MCF 10A (cell line): Measurements from ENCODE around the gene PLEKHJ1. TPM values are rescaled to one million over a fixed set of nuclear protein-coding genes. Genes with fewer than 3 reads are reported as not detected.
"Not testable (repeated sequence)": the region's sequence is repeated elsewhere in the genome, so short reads cannot be mapped to it uniquely, and the experiment has no call there.

Source experiments
- BruUV-seq: library from RNA; stranded (reverse); fragments of 400-500 nt; replicated peaks from 2 replicates; lab custom pipeline; 2021; lab: Mats Ljungman, UMichigan
- CTCF ChIA-PET: fragments of 300-600 bp; sonication (Branson Sonifier 250); formaldehyde crosslinking; extraction: SDS; loops from one replicate; lab custom pipeline; 2021; ENCODE audit warnings: antibody characterized with exemption, inconsistent platforms; lab: Yijun Ruan, JAX
- POLR2A ChIA-PET: fragments of 300-600, 350-650 bp; sonication (Branson Sonifier 250); formaldehyde crosslinking; extraction: SDS; loops from one replicate; lab custom pipeline; 2020; ENCODE audit warnings: antibody characterized with exemption, inconsistent platforms; lab: Yijun Ruan, JAX
- DNase-seq: peaks from one replicate; pipeline ENCODE4 v3.0.0-alpha.2; 2018; ENCODE audit not compliant: unreplicated experiment
- H3K27ac Mint-ChIP-seq: one replicate; pipeline ENCODE4 v1.8.0; 2022; ENCODE audit warnings: mild to moderate bottlenecking, low read depth, mixed read lengths; ENCODE audit not compliant: unreplicated experiment
- H3K27me3 Mint-ChIP-seq: one replicate; pipeline ENCODE4 v1.8.0; 2022; ENCODE audit warnings: mixed read lengths; ENCODE audit not compliant: insufficient read depth, unreplicated experiment
- H3K36me3 Mint-ChIP-seq: one replicate; pipeline ENCODE4 v1.8.0; 2022; ENCODE audit warnings: mild to moderate bottlenecking, moderate library complexity, mixed read lengths; ENCODE audit not compliant: insufficient read depth, unreplicated experiment
- H3K4me1 Mint-ChIP-seq: one replicate; pipeline ENCODE4 v1.8.0; 2022; ENCODE audit warnings: mixed read lengths; ENCODE audit not compliant: insufficient read depth, unreplicated experiment
- H3K4me3 Mint-ChIP-seq: one replicate; pipeline ENCODE4 v1.8.0; 2022; ENCODE audit warnings: mild to moderate bottlenecking, moderate library complexity, mixed read lengths; ENCODE audit not compliant: unreplicated experiment
- H3K9me3 Mint-ChIP-seq: one replicate; pipeline ENCODE4 v1.8.0; 2022; ENCODE audit warnings: mixed read lengths; ENCODE audit not compliant: unreplicated experiment
- CTCF ChIP-seq: fragments of 200-600 bp; IDR thresholded peaks from one replicate; pipeline ENCODE4 v1.8.0; 2022; ENCODE audit warnings: antibody characterized with exemption, mild to moderate bottlenecking; ENCODE audit not compliant: unreplicated experiment
- intact Hi-C: fragments of 100-400 bp; cut with micrococcal nuclease; formaldehyde crosslinking; loops from 2 replicates; pipeline ENCODE4 v1.14.1; 2022
- total RNA-seq: library from RNA; stranded (reverse); gene quantifications from 2 replicates; pipeline ENCODE4 v1.2.3, GENCODE V29; 2022

The PLEKHJ1 gene
- total RNA-seq, 1 experiment from 2014 or later = 54.1 TPM

- intact Hi-C loops = no loop called here
- H3K9me3 Mint-ChIP-seq = no peaks in the 10 kb centered on the region
- no peak overlapping the region for H3K4me3 Mint-ChIP-seq
- no peak overlapping the region for H3K27ac Mint-ChIP-seq
- no TSS peak for BruUV-seq
- no peak for DNase-seq
- no peaks in the 10 kb centered on the region for H3K4me1 Mint-ChIP-seq
- H3K36me3 Mint-ChIP-seq = peaks cover 45% of the 10 kb centered on the region
- TF ChIP-seq CTCF = no peak
- CTCF ChIA-PET = no interaction called here
- no peaks in the 10 kb centered on the region for H3K27me3 Mint-ChIP-seq
- POLR2A ChIA-PET = no interaction called here
Observed at GRCh38 chr19:2202366-2202765, 33.8 kb downstream of the PLEKHJ1 start.

- DNase-seq = no peak
Observed at GRCh38 chr19:2201473-2202148, 34.5 kb downstream of the PLEKHJ1 start.

GRCh38 chr19:2200624-2201294, 35.4 kb downstream of the PLEKHJ1 start:
- POLR2A ChIA-PET, intact Hi-C loops, H3K4me3 Mint-ChIP-seq, H3K27me3 Mint-ChIP-seq, H3K9me3 Mint-ChIP-seq, DNase-seq, H3K4me1 Mint-ChIP-seq, H3K27ac Mint-ChIP-seq, BruUV-seq, CTCF ChIA-PET: not testable (repeated sequence)
- H3K36me3 Mint-ChIP-seq = peaks cover 40% of the 10 kb centered on the region

More at GRCh38 chr19:2201473-2202148, 34.5 kb downstream of the PLEKHJ1 start:
- Mint-ChIP-seq H3K4me1 (no peaks in the 10 kb centered on the region), H3K27me3 (no peaks in the 10 kb centered on the region), H3K36me3 (peaks cover 46% of the 10 kb centered on the region), H3K27ac (no peak overlapping the region), H3K4me3 (no peak overlapping the region), H3K9me3 (no peaks in the 10 kb centered on the region)
- CTCF ChIA-PET = interaction anchor here (0.5 kb wide), 1 partner anchor 60 kb away, joined by 3 read pairs; no protein-coding TSS in a partner anchor
- no peak for TF ChIP-seq CTCF
- no TSS peak for BruUV-seq
- intact Hi-C loops = no loop called here
- POLR2A ChIA-PET = no interaction called here

- BruUV-seq = no TSS peak
- no peak overlapping the region for H3K27ac Mint-ChIP-seq
- TF ChIP-seq CTCF = no peak
Observed at GRCh38 chr19:2199861-2200623, 36.1 kb downstream of the PLEKHJ1 start.

More at GRCh38 chr19:2199861-2200623, 36.1 kb downstream of the PLEKHJ1 start:
- no peak overlapping the region for H3K4me3 Mint-ChIP-seq
- no peaks in the 10 kb centered on the region for H3K9me3 Mint-ChIP-seq
- H3K27me3 Mint-ChIP-seq = no peaks in the 10 kb centered on the region
- H3K4me1 Mint-ChIP-seq = no peaks in the 10 kb centered on the region
- no peak for DNase-seq
- peaks cover 40% of the 10 kb centered on the region for H3K36me3 Mint-ChIP-seq
- POLR2A ChIA-PET = no interaction called here
- intact Hi-C loops = no loop called here
- CTCF ChIA-PET = interaction anchor here (1.2 kb wide), 1 partner anchor 44 kb away, joined by 5 read pairs; no protein-coding TSS in a partner anchor
